ENCODE results near the gene GPC6. TPM values are rescaled to one million over a fixed set of nuclear protein-coding genes. Genes with fewer than 3 reads are reported as not detected.

The GPC6 gene
- polyA plus RNA-seq, 1 donor from 2014 or later = 9.0 TPM

GRCh38 chr13:93865235-93865634, 638.6 kb downstream of the GPC6 start:
- Histone ChIP-seq H3K79me2 (replicated peaks; ENCODE audit: insufficient read depth, low read length) (no peaks in the 10 kb centered on the region), H3K4me3 (ENCODE audit: low read length) (no peak overlapping the region), H3K27me3 (ENCODE audit: insufficient read depth, low read depth, low read length) (no peaks in the 10 kb centered on the region), H4K20me1 (ENCODE audit: insufficient read depth) (no peaks in the 10 kb centered on the region), H3K9me2 (ENCODE audit: insufficient read depth, low read length) (no peaks in the 10 kb centered on the region), H3F3A (ENCODE audit: insufficient read depth, low read length, poor library complexity, severe bottlenecking) (no peaks in the 10 kb centered on the region), H3K36me3 (ENCODE audit: insufficient read depth, low read length) (no peaks in the 10 kb centered on the region), H3K9ac (ENCODE audit: low read length) (no peak overlapping the region), H3K9me3 (ENCODE audit: low read length) (no peaks in the 10 kb centered on the region), H2AFZ (ENCODE audit: low read depth, low read length) (no peak overlapping the region), H3K4me2 (ENCODE audit: low read length) (no peak overlapping the region), H3K27ac (ENCODE audit: low read length) (no peak overlapping the region)
- TF ChIP-seq SMC3 (conservative IDR thresholded peaks at IDR 0.05; ENCODE audit: poor library complexity) = no peak
- no peak for TF ChIP-seq POLR2AphosphoS5 (IDR thresholded peaks at IDR 0.05)
- no peak for TF ChIP-seq EP300 (conservative IDR thresholded peaks at IDR 0.05; ENCODE audit: poor library complexity, severe bottlenecking)
- TF ChIP-seq TAF1 (IDR thresholded peaks at IDR 0.05; ENCODE audit: low read depth) = no peak
- no peak for TF ChIP-seq MXI1 (conservative IDR thresholded peaks at IDR 0.05; ENCODE audit: poor library complexity, severe bottlenecking)
- no peak for TF ChIP-seq RAD21 (conservative IDR thresholded peaks at IDR 0.05)
- TF ChIP-seq CTCF (IDR thresholded peaks at IDR 0.05; ENCODE audit: poor library complexity, severe bottlenecking) = no peak
- TF ChIP-seq EZH2 (IDR thresholded peaks at IDR 0.05; ENCODE audit: borderline replicate concordance, insufficient read depth, low read length, poor library complexity, severe bottlenecking) = no peak
- TF ChIP-seq, protein P1, sequence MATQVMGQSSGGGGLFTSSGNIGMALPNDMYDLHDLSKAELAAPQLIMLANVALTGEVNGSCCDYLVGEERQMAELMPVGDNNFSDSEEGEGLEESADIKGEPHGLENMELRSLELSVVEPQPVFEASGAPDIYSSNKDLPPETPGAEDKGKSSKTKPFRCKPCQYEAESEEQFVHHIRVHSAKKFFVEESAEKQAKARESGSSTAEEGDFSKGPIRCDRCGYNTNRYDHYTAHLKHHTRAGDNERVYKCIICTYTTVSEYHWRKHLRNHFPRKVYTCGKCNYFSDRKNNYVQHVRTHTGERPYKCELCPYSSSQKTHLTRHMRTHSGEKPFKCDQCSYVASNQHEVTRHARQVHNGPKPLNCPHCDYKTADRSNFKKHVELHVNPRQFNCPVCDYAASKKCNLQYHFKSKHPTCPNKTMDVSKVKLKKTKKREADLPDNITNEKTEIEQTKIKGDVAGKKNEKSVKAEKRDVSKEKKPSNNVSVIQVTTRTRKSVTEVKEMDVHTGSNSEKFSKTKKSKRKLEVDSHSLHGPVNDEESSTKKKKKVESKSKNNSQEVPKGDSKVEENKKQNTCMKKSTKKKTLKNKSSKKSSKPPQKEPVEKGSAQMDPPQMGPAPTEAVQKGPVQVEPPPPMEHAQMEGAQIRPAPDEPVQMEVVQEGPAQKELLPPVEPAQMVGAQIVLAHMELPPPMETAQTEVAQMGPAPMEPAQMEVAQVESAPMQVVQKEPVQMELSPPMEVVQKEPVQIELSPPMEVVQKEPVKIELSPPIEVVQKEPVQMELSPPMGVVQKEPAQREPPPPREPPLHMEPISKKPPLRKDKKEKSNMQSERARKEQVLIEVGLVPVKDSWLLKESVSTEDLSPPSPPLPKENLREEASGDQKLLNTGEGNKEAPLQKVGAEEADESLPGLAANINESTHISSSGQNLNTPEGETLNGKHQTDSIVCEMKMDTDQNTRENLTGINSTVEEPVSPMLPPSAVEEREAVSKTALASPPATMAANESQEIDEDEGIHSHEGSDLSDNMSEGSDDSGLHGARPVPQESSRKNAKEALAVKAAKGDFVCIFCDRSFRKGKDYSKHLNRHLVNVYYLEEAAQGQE (IDR thresholded peaks at IDR 0.05; ENCODE audit: borderline replicate concordance) = no peak

- no peaks in the 10 kb centered on the region for H3K27me3 ChIP-seq (ENCODE audit: insufficient read depth, low read depth, low read length)
- H3F3A ChIP-seq (ENCODE audit: insufficient read depth, low read length, poor library complexity, severe bottlenecking) = no peaks in the 10 kb centered on the region
- no peaks in the 10 kb centered on the region for H4K20me1 ChIP-seq (ENCODE audit: insufficient read depth)
- H3K9me2 ChIP-seq (ENCODE audit: insufficient read depth, low read length) = no peaks in the 10 kb centered on the region
- TF ChIP-seq MXI1 (conservative IDR thresholded peaks at IDR 0.05; ENCODE audit: poor library complexity, severe bottlenecking) (no peak), POLR2AphosphoS5 (IDR thresholded peaks at IDR 0.05) (no peak), SMC3 (conservative IDR thresholded peaks at IDR 0.05; ENCODE audit: poor library complexity) (no peak)
- no peak overlapping the region for H3K4me2 ChIP-seq (ENCODE audit: low read length)
- H2AFZ ChIP-seq (ENCODE audit: low read depth, low read length) = no peak overlapping the region
- no peak overlapping the region for H3K4me3 ChIP-seq (ENCODE audit: low read length)
- no peak overlapping the region for H3K27ac ChIP-seq (ENCODE audit: low read length)
- H3K79me2 ChIP-seq (replicated peaks; ENCODE audit: insufficient read depth, low read length) = no peaks in the 10 kb centered on the region
- no peak overlapping the region for H3K9ac ChIP-seq (ENCODE audit: low read length)
- H3K36me3 ChIP-seq (ENCODE audit: insufficient read depth, low read length) = no peaks in the 10 kb centered on the region
- H3K9me3 ChIP-seq (ENCODE audit: low read length) = no peaks in the 10 kb centered on the region
Measured at GRCh38 chr13:93867481-93867880, 640.9 kb downstream of the GPC6 start.

DNA sequence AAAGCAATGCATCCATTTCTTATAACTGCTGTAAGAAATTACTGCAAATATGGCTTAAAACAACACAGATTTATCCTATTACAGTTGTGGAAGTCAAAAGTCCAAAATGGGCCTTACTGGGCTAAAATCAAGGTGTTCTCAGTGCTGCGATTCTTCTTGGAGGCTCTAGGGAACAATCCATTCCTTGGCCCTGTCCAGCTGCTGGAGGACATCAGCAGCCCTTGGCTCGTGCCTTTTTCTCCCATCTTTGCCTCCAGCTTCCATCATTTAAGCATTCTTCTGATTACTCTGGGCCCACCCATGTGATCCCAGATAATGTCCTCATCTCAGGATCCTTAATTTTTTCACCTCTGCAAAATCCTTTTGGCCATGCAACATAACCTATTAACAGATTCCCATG, 645.8 kb downstream of the GPC6 start:
- Histone ChIP-seq H3F3A (ENCODE audit: insufficient read depth, low read length, poor library complexity, severe bottlenecking) (no peaks in the 10 kb centered on the region), H3K9me3 (ENCODE audit: low read length) (no peaks in the 10 kb centered on the region), H4K20me1 (ENCODE audit: insufficient read depth) (no peaks in the 10 kb centered on the region), H3K27ac (ENCODE audit: low read length) (no peak overlapping the region), H2AFZ (ENCODE audit: low read depth, low read length) (no peak overlapping the region), H3K9me2 (ENCODE audit: insufficient read depth, low read length) (no peaks in the 10 kb centered on the region), H3K36me3 (ENCODE audit: insufficient read depth, low read length) (no peaks in the 10 kb centered on the region), H3K4me2 (ENCODE audit: low read length) (no peak overlapping the region), H3K9ac (ENCODE audit: low read length) (no peak overlapping the region), H3K27me3 (ENCODE audit: insufficient read depth, low read depth, low read length) (no peaks in the 10 kb centered on the region), H3K4me3 (ENCODE audit: low read length) (no peak overlapping the region), H3K79me2 (replicated peaks; ENCODE audit: insufficient read depth, low read length) (no peaks in the 10 kb centered on the region)
- TF ChIP-seq CTCF (IDR thresholded peaks at IDR 0.05; ENCODE audit: poor library complexity, severe bottlenecking) = no peak
- TF ChIP-seq TAF1 (IDR thresholded peaks at IDR 0.05; ENCODE audit: low read depth) = no peak
- TF ChIP-seq, protein P1 (IDR thresholded peaks at IDR 0.05; ENCODE audit: borderline replicate concordance) = no peak
- TF ChIP-seq EP300 (conservative IDR thresholded peaks at IDR 0.05; ENCODE audit: poor library complexity, severe bottlenecking) = no peak
- no peak for TF ChIP-seq MXI1 (conservative IDR thresholded peaks at IDR 0.05; ENCODE audit: poor library complexity, severe bottlenecking)
- no peak for TF ChIP-seq POLR2AphosphoS5 (IDR thresholded peaks at IDR 0.05)
- TF ChIP-seq EZH2 (IDR thresholded peaks at IDR 0.05; ENCODE audit: borderline replicate concordance, insufficient read depth, low read length, poor library complexity, severe bottlenecking) = no peak
- TF ChIP-seq SMC3 (conservative IDR thresholded peaks at IDR 0.05; ENCODE audit: poor library complexity) = no peak
- no peak for TF ChIP-seq RAD21 (conservative IDR thresholded peaks at IDR 0.05)

All from neural cell (in vitro differentiated cells).